ENCODE data around the gene FHDC1. TPM values are rescaled to one million over a fixed set of nuclear protein-coding genes. Genes with fewer than 3 reads are reported as not detected.

FHDC1 gene
- total RNA-seq, 1 experiment from 2014 or later: 0.07 TPM

DNA sequence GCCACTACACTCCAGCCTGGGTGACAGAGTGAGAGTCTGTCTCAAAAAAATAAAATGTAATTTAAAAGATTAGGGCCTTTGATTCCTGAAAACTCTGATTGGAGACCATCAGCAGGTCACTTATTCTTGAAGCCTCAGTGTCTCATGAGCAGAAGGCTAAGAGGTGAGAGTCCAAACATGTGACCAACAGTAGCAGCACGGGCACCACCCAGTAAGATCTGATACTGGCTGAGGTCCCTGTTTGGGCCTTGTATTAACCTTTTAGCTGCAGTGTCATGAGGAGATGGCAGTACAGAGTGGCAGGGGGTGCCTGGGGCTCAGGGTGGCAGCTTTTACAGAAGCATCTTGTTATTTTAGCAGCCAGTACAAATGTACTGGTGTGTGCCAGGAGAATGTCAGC is 89.3 kb downstream of the FHDC1 start:
- H3K36me3 ChIP-seq: no peaks in the 10 kb centered on the region
- no peak overlapping the region for H3K4me3 ChIP-seq
- no peaks in the 10 kb centered on the region for H3K27me3 ChIP-seq
- no peaks in the 10 kb centered on the region for H3K9me3 ChIP-seq
- DNase-seq: no peak

DNA sequence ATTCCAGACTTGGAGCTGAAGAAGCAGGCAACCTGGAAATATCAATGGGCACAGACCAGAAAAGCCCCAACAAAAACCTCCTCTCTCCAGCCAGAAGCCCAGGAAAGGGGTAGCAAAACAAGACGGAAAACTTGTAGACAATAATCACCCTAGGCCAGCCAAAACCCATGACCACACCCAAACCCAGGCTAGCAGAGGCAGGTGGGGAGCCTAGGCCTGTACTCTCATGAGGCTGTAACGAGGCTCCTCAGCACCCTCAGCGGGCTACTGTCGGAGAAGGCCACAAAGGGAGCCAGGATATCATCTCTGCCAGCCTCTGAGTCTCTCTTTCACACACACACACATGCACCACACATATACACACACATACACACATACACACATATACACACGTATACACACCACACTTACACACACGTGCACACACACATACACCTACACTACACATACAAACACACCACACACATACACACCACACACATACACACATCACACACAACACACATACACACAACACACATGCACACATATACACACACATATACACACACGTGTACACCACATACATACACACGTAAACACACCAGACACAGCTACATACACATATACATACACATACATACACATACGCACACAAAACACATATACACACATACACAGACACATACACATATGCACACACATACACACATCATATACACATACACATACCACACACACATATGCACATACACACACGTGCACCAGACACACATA is 90.6 kb downstream of the FHDC1 start:
- no peak for DNase-seq
- Histone ChIP-seq H3K4me3 (no peak overlapping the region), H3K27me3 (no peaks in the 10 kb centered on the region), H3K9me3 (no peaks in the 10 kb centered on the region), H3K36me3 (no peaks in the 10 kb centered on the region)

DNA sequence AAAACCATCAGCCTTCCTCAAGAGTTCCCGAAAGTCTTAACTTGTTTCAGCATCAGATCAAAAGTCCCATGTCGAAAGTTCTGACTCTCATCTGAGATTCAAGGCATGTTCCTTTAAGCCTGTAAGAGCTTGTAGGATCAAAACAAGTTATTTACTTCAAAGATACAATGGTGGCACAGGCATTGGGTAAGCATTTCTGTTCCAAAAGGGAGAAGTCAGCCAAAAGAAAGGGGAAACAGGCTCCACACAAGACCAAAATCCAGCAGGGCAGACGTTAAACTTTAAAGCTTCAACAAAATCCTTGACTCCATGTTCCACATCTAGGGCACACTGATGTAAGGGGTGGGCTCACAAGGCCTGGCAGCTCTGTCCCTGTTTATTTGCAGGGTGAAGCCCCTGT is 91.7 kb downstream of the FHDC1 start:
- Histone ChIP-seq H3K4me3 (no peak overlapping the region), H3K36me3 (no peaks in the 10 kb centered on the region), H3K9me3 (no peaks in the 10 kb centered on the region), H3K27me3 (no peaks in the 10 kb centered on the region)
- no peak for DNase-seq

DNA sequence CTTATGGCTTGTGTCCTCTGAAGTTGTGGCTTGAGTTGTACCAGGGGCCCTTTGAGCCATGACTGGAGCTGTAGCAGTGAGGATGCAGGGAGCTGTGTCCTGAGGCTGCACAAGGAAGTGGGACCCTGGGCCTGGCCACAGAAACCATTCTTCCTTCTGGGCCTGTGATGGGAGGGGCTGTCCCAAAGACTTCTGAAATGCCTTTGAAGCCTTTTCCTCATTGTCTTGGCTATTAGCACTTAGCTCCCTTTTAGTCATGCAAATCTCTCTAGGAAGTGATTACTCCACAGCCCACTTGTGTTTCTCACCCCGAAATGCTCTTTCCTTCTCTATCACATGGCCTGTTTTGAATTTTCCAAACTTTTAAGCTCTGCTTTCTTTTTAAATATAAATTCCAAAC is 92.4 kb downstream of the FHDC1 start:
- Histone ChIP-seq H3K4me3 (no peak overlapping the region), H3K36me3 (no peaks in the 10 kb centered on the region), H3K9me3 (no peaks in the 10 kb centered on the region), H3K27me3 (no peaks in the 10 kb centered on the region)
- DNase-seq: no peak

Other genes with a start within 250 kb of the FHDC1 start
- gene TIGD4, start 156.6 kb upstream of the FHDC1 start, total RNA-seq (2014; rRNA removed; shearing (Covaris generic); ENCODE audit: low replicate concordance): 0.07 and 0.15 TPM in 2 replicates
- gene ARFIP1, start 156.4 kb upstream of the FHDC1 start, total RNA-seq (2014; rRNA removed; shearing (Covaris generic); ENCODE audit: low replicate concordance): 16.6 and 23.2 TPM in 2 replicates

All from MG63 (cell line).